Measurements from ENCODE around the gene GPATCH8.

DNA sequence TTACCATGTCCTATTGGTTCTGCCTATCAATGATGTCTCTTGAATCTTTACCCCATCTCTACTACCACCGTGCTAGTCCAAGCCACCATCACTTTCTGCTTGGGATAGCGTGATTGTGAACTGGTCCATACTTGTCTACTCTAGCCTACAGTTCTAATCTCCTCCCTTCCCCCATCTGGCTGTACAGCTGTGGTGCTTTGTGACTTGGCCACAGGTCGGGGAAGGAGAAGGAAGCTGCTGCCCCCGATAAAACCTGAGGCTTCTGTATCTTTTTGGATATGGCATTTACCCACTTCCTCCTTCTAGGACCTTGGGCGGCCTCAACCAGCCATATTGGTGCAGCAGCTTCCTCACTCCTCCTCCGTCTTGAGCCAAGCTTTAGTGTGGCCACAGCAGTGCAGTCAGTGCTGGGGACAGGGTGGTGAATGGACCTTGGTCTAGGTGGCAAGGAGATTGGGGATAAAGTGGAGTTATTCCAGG, 113.4 kb downstream of the GPATCH8 start:
- TF ChIP-seq POLR2A (IDR thresholded peaks at IDR 0.05): no peak
- no peak for TF ChIP-seq CTCF (IDR thresholded peaks at IDR 0.05)
